GM18505 (cell line): Measurements from ENCODE around the gene EFS.

ENCODE experiments used
- ATAC-seq: cut with Tn5 transposase; IDR thresholded peaks from one replicate; pipeline ENCODE4 v1.9.1; 2021; ENCODE audit not compliant: unreplicated experiment
- POLR2A ChIP-seq: IDR thresholded peaks from 4 replicates; pipeline ENCODE4 v1.6.1; 2011; ENCODE audit warnings: borderline replicate concordance; ENCODE audit not compliant: insufficient read depth, insufficient read length; ENCODE audit errors: extremely low read depth

The EFS gene

GRCh38 chr14:23354990-23355389, 10.0 kb downstream of the EFS start:
- ATAC-seq: no peak
- TF ChIP-seq POLR2A: no peak

GRCh38 chr14:23353433-23353780, 11.6 kb downstream of the EFS start:
- ATAC-seq: no peak
- TF ChIP-seq POLR2A: no peak

- TF ChIP-seq POLR2A: no peak
- no peak for ATAC-seq
These were observed 12.2 kb downstream of the EFS start, which contains the start of gene SLC22A17 for GRCh38 chr14:23352506-23353432. SLC22A17 (minus strand) TSS chr14:23352887.

- ATAC-seq: no peak
These were observed 13.1 kb downstream of the EFS start for GRCh38 chr14:23351681-23352505.

GRCh38 chr14:23349156-23349845, 15.7 kb downstream of the EFS start:
- TF ChIP-seq POLR2A: no peak
- ATAC-seq: no peak

More at GRCh38 chr14:23351681-23352505, 13.1 kb downstream of the EFS start:
- no peak for TF ChIP-seq POLR2A

- no peak for ATAC-seq
- no peak for TF ChIP-seq POLR2A
These were observed 16.7 kb downstream of the EFS start for GRCh38 chr14:23348297-23348655.

- no peak for TF ChIP-seq POLR2A
- no peak for ATAC-seq
These were observed 17.3 kb downstream of the EFS start for GRCh38 chr14:23347406-23348296.

- TF ChIP-seq POLR2A: no peak
- ATAC-seq: no peak
These were observed 18.1 kb downstream of the EFS start for GRCh38 chr14:23346693-23347405.

- ATAC-seq: no peak
- TF ChIP-seq POLR2A: no peak
These were observed 18.8 kb downstream of the EFS start for GRCh38 chr14:23345987-23346692.

- ATAC-seq: no peak
- no peak for TF ChIP-seq POLR2A
These were observed 20.5 kb downstream of the EFS start for GRCh38 chr14:23344481-23344880.

GRCh38 chr14:23339506-23340268, 25.3 kb downstream of the EFS start:
- ATAC-seq: no peak
- TF ChIP-seq POLR2A: no peak
